Testis (tissue), 3 donors: ENCODE measurements around the gene IGSF21. TPM values are rescaled to one million over a fixed set of nuclear protein-coding genes. Genes with fewer than 3 reads are reported as not detected.

Experiments
- DNase-seq: peaks from one replicate; pipeline ENCODE4 v3.0.0-alpha.2; 2019
- H3K27ac ChIP-seq, 2 donors: fragments of 200-600 bp; sonication (generic); one replicate each; pipeline ENCODE4 v1.5.1; 2019
- H3K27me3 ChIP-seq: fragments of 200-600 bp; sonication (generic); one replicate; pipeline ENCODE4 v1.5.1; 2019
- H3K36me3 ChIP-seq: fragments of 200-600 bp; sonication (generic); one replicate; pipeline ENCODE4 v1.5.1; 2017; ENCODE audit warnings: low read depth; ENCODE audit errors: missing control alignments
- H3K4me1 ChIP-seq: fragments of 200-600 bp; sonication (generic); one replicate; pipeline ENCODE4 v1.5.1; 2019
- H3K4me3 ChIP-seq, 2 donors: fragments of 200-600 bp; sonication (generic); one replicate each; pipeline ENCODE4 v1.5.1; 2017 to 2019
- H3K9me3 ChIP-seq: fragments of 200-600 bp; sonication (generic); one replicate; pipeline ENCODE4 v1.5.1; 2017
- CTCF ChIP-seq, 3 experiments: fragments of 450-650 bp in 2 of 3; fragments of 200-600 bp in 1 of 3; sonication (generic) in 1 of 3; IDR thresholded peaks; one replicate each; pipeline ENCODE4 v1.5.1; 2016 to 2019; ENCODE audit warnings: antibody characterized with exemption in 3 of 3, mild to moderate bottlenecking in 2 of 3, moderate library complexity in 1 of 3
- POLR2A ChIP-seq: fragments of 450-650 bp; IDR thresholded peaks from one replicate; pipeline ENCODE4 v1.6.1; 2017; ENCODE audit warnings: antibody characterized with exemption, mild to moderate bottlenecking, moderate library complexity
- WGBS, 2 donors: methylation state at CpG; one replicate each; pipeline ENCODE4 v1.1.5; 2018; 5-methylcytosine and 5-hydroxymethylcytosine counted together
- intact Hi-C: fragments of 100-400 bp; cut with DNase I; formaldehyde crosslinking; loops from one replicate; pipeline ENCODE4 v1.15.1; 2023; ENCODE audit warnings: low total_unique reads
- polyA plus RNA-seq: library from polyadenylated mRNA; stranded (reverse); fragments of 350-450 nt; fragmentation: Illumina TruSeq; extraction: RNeasy Lipid Tissue Mini Kit (QIAGEN cat#74804); gene quantifications from one replicate; pipeline ENCODE4 v1.2.3, GENCODE V29; 2014; ENCODE audit warnings: low read depth, low replicate concordance; ENCODE audit not compliant: insufficient read depth
- total RNA-seq, 2 donors: library from RNA; depleted of rRNA; stranded (reverse); fragments of >200 nt; gene quantifications; one replicate each; pipeline ENCODE4 v1.2.3, GENCODE V29; 2016

Gene IGSF21
- total and polyA plus RNA-seq, 3 donors from 2014 or later: 1.7 to 4.2 (median 2.9) TPM

- Histone ChIP-seq H3K4me3 (no peak overlapping the region), H3K36me3 (no peaks in the 10 kb centered on the region), H3K27ac (no peak overlapping the region), H3K9me3 (no peaks in the 10 kb centered on the region), H3K4me1 (no peaks in the 10 kb centered on the region), H3K27me3 (no peaks in the 10 kb centered on the region)
- no peak for TF ChIP-seq CTCF (IDR thresholded peaks at IDR 0.05)
- no peak for TF ChIP-seq POLR2A
- no peak for DNase-seq
- intact Hi-C loops: no loop called here
- WGBS, 2 donors: 82 to 83% methylated on average over 13 of the region's 13 CpGs
Measured at GRCh38 chr1:18283601-18284385, 176.2 kb downstream of the IGSF21 start.

DNA sequence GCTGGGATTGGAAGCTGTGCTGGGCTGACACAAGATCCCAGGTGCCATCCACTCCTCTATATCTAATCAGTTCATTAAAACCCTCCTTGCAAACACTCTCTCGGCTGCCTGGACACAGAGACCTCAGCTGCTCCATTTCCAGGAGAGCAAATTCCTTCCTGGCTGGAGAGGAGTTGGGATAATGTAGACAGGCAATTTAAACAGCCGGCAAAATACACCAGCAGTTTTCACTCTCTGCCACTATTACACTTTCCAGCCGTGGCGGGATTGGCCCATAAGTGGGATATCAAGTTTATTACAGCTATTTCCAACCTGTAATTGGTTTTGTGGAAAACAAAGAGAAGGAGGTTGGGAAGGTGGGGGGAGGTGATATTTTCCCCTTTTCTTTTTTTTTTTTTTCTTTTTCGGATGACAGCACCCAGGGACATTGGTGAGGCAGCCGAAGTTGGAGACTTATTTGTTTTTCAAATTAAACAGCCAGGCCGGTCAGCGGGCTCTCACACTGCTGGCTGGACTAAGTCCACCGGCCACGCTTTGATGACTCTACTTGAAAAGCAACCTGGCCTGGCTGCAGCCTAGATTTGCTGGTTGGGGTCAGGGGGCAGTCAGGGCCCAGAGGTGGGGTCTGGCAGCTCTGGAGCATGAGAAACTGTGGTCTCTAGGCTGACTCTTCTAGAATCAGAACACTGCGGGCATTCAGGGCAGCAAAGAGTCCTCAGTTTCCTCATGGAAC is 177.4 kb downstream of the IGSF21 start:
- no peak for DNase-seq
- TF ChIP-seq POLR2A (no peak), CTCF (IDR thresholded peaks at IDR 0.05) (no peak)
- intact Hi-C loops: no loop called here
- no peak overlapping the region for H3K4me3 ChIP-seq
- H3K27me3 ChIP-seq: no peaks in the 10 kb centered on the region
- H3K27ac ChIP-seq: no peak overlapping the region
- 54 to 57% methylated on average over 9 to 11 of the region's 11 CpGs for WGBS, 2 donors
- H3K4me1 ChIP-seq: no peaks in the 10 kb centered on the region
- H3K36me3 ChIP-seq: no peaks in the 10 kb centered on the region
- H3K9me3 ChIP-seq: no peaks in the 10 kb centered on the region

DNA sequence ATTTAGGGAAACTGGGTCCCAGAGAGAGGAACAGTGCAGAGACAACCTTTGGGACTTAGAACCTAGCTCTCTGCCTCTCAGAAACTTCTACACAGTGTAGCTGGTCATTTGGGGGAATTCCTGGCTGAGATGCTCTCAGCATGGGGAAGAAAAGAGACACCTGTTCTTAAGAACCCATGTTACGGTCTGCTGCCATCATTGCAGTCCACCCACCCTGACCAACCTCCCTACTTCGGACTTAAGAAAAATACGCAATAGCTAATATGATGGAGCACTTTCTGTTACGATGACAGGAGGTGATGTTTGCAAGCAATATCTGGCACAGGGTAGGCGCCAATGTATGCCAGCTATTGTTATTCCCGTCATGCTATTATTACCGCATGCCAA is 177.9 kb downstream of the IGSF21 start:
- Histone ChIP-seq H3K27ac (no peak overlapping the region), H3K4me1 (no peaks in the 10 kb centered on the region), H3K4me3 (no peak overlapping the region), H3K9me3 (no peaks in the 10 kb centered on the region), H3K27me3 (no peaks in the 10 kb centered on the region), H3K36me3 (no peaks in the 10 kb centered on the region)
- TF ChIP-seq POLR2A: no peak
- no peak for DNase-seq
- intact Hi-C loops: no loop called here
- WGBS, 2 donors: 82 to 88% methylated on average over 7 of the region's 7 CpGs

- Histone ChIP-seq H3K36me3 (no peaks in the 10 kb centered on the region), H3K27ac (no peak overlapping the region), H3K9me3 (no peaks in the 10 kb centered on the region), H3K4me3 (no peak overlapping the region), H3K4me1 (no peaks in the 10 kb centered on the region), H3K27me3 (no peaks in the 10 kb centered on the region)
- DNase-seq: no peak
- WGBS, 2 donors: 46 to 54% methylated on average over 7 of the region's 7 CpGs
- intact Hi-C loops: no loop called here
- TF ChIP-seq POLR2A: no peak
- no peak for TF ChIP-seq CTCF (IDR thresholded peaks at IDR 0.05)
Measured at GRCh38 chr1:18288722-18289121, 181.1 kb downstream of the IGSF21 start.

- TF ChIP-seq CTCF (IDR thresholded peaks at IDR 0.05) (no peak), POLR2A (no peak)
- DNase-seq: no peak
- no peak overlapping the region for H3K27ac ChIP-seq
- no peaks in the 10 kb centered on the region for H3K27me3 ChIP-seq
- H3K4me3 ChIP-seq: no peak overlapping the region
- WGBS, 2 donors: 83 to 90% methylated on average over 2 of the region's 2 CpGs
- H3K36me3 ChIP-seq: no peaks in the 10 kb centered on the region
- intact Hi-C loops: no loop called here
- no peaks in the 10 kb centered on the region for H3K9me3 ChIP-seq
- no peaks in the 10 kb centered on the region for H3K4me1 ChIP-seq
Measured at GRCh38 chr1:18289597-18289996, 182.0 kb downstream of the IGSF21 start.
